Trophoblast cell (in vitro differentiated cells and primary cell): ENCODE measurements around the gene ROR2.

ENCODE experiments used
- DNase-seq, 2 donors: peaks; one replicate each; pipeline ENCODE4 v3.0.0-alpha.2; 2016
- H2AFZ ChIP-seq: 2 replicates; pipeline ENCODE4 v1.6.1; 2013; ENCODE audit warnings: low read length, moderate library complexity, mild to moderate bottlenecking; ENCODE audit not compliant: insufficient read depth, poor library complexity
- H2AK5ac ChIP-seq: 2 replicates; pipeline ENCODE4 v1.6.1; 2013; ENCODE audit warnings: mild to moderate bottlenecking, low read length
- H2BK120ac ChIP-seq: 2 replicates; pipeline ENCODE4 v1.6.1; 2013; ENCODE audit warnings: low read length, mild to moderate bottlenecking, moderate library complexity; ENCODE audit not compliant: insufficient read depth, poor library complexity
- H2BK12ac ChIP-seq: 2 replicates; pipeline ENCODE4 v1.6.1; 2013; ENCODE audit warnings: mild to moderate bottlenecking, low read length, moderate library complexity
- H2BK5ac ChIP-seq: 2 replicates; pipeline ENCODE4 v1.6.1; 2013; ENCODE audit warnings: low read length, low read depth, moderate library complexity, mild to moderate bottlenecking; ENCODE audit not compliant: poor library complexity
- H3K14ac ChIP-seq: 2 replicates; pipeline ENCODE4 v1.6.1; 2013; ENCODE audit warnings: mild to moderate bottlenecking, low read length
- H3K18ac ChIP-seq: 2 replicates; pipeline ENCODE4 v1.6.1; 2013; ENCODE audit warnings: mild to moderate bottlenecking, low read length
- H3K23ac ChIP-seq: 2 replicates; pipeline ENCODE4 v1.6.1; 2013; ENCODE audit warnings: low read length
- H3K27ac ChIP-seq: 2 replicates; pipeline ENCODE4 v1.5.1; 2013; ENCODE audit warnings: low read depth, mild to moderate bottlenecking, inconsistent platforms, low read length, moderate library complexity
- H3K27me3 ChIP-seq: 2 replicates; pipeline ENCODE4 v1.6.1; 2013; ENCODE audit warnings: inconsistent platforms, mild to moderate bottlenecking, low read length, moderate library complexity; ENCODE audit not compliant: insufficient read depth
- H3K36me3 ChIP-seq, 2 experiments: 1 replicate in 1 of 2; 2 replicates in 1 of 2; pipeline ENCODE4 v1.6.1; 2013; ENCODE audit warnings: low read length in 2 of 2, mild to moderate bottlenecking in 2 of 2, moderate library complexity in 1 of 2; ENCODE audit not compliant: insufficient read depth in 2 of 2, control insufficient read depth in 1 of 2
- H3K4ac ChIP-seq: 2 replicates; pipeline ENCODE4 v1.6.1; 2013; ENCODE audit warnings: low read depth, mild to moderate bottlenecking, low read length, moderate library complexity
- H3K4me1 ChIP-seq, 2 experiments: 1 replicate in 1 of 2; 2 replicates in 1 of 2; pipeline ENCODE4 v1.6.1; 2013; ENCODE audit warnings: low read length in 2 of 2, mild to moderate bottlenecking in 2 of 2, moderate library complexity in 1 of 2; ENCODE audit not compliant: insufficient read depth in 2 of 2, control insufficient read depth in 1 of 2
- H3K4me2 ChIP-seq: 2 replicates; pipeline ENCODE4 v1.6.1; 2013; ENCODE audit warnings: inconsistent platforms, mild to moderate bottlenecking, low read length, moderate library complexity
- H3K4me3 ChIP-seq: 2 replicates; pipeline ENCODE4 v1.5.1; 2013; ENCODE audit warnings: mild to moderate bottlenecking, low read depth, low read length, inconsistent platforms
- H3K79me1 ChIP-seq: one replicate; pipeline ENCODE4 v1.6.1; 2013; ENCODE audit warnings: low read length
- H3K79me2 ChIP-seq: 2 replicates; pipeline ENCODE4 v1.6.1; 2013; ENCODE audit warnings: low read length, mild to moderate bottlenecking; ENCODE audit not compliant: control insufficient read depth, insufficient read depth, poor library complexity
- H3K9ac ChIP-seq: 2 replicates; pipeline ENCODE4 v1.6.1; 2013; ENCODE audit warnings: mild to moderate bottlenecking, low read length
- H3K9me3 ChIP-seq: 2 replicates; pipeline ENCODE4 v1.6.1; 2013; ENCODE audit warnings: low read depth, mild to moderate bottlenecking, control low read depth, inconsistent platforms, low read length; ENCODE audit not compliant: insufficient read depth
- H4K12ac ChIP-seq: 2 replicates; pipeline ENCODE4 v1.6.1; 2013; ENCODE audit warnings: low read depth, mild to moderate bottlenecking, low read length, moderate library complexity
- H4K8ac ChIP-seq: 2 replicates; pipeline ENCODE4 v1.6.1; 2013; ENCODE audit warnings: low read depth, mild to moderate bottlenecking, low read length, moderate library complexity
- H4K91ac ChIP-seq: one replicate; pipeline ENCODE4 v1.6.1; 2013; ENCODE audit warnings: low read depth, mild to moderate bottlenecking, low read length, moderate library complexity
- WGBS: extraction: QIAGEN DNeasy Blood & Tissue Kit; methylation state at CpG from one replicate; pipeline ENCODE4 v1.1.7; 2013; ENCODE audit warnings: missing lambda C conversion rate; ENCODE audit not compliant: insufficient read length, insufficient coverage; ENCODE audit errors: extremely low coverage; 5-methylcytosine and 5-hydroxymethylcytosine counted together

ROR2 gene

DNA sequence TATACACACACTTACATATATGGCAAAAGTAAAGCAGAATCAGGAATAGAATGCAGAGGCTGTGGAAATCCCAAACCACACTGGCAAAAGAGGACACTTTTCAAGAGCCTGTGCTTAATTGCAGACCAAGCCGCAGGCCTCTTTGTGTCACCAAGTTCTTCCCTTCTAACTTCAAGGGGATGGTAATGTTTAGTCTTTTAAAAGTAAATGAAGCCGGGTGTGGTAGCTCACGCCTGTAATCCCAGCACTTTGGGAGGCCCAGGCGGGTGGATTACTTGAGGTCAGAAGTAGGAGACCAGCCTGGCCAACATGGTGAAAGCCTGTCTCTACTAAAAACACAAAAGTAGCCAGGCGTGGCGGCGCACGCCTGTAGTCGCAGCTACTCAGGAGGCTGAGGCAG is 28.7 kb downstream of the ROR2 start:
- Histone ChIP-seq H3K9ac (no peak overlapping the region), H3K36me3 (no peaks in the 10 kb centered on the region), H4K91ac (no peak overlapping the region), H3K4me3 (no peak overlapping the region), H3K27me3 (no peaks in the 10 kb centered on the region), H2AK5ac (no peak overlapping the region), H3K27ac (no peak overlapping the region), H3K14ac (no peak overlapping the region), H3K79me1 (no peaks in the 10 kb centered on the region), H3K18ac (no peak overlapping the region), H2AFZ (no peak overlapping the region), H2BK12ac (no peak overlapping the region), H3K4ac (no peak overlapping the region), H3K23ac (no peak overlapping the region), H4K12ac (no peak overlapping the region), H2BK120ac (no peak overlapping the region), H2BK5ac (no peak overlapping the region), H3K4me1 (no peaks in the 10 kb centered on the region), H3K9me3 (no peaks in the 10 kb centered on the region), H4K8ac (no peak overlapping the region), H3K79me2 (no peaks in the 10 kb centered on the region), H3K4me2 (no peak overlapping the region)
- WGBS = no CpG with 5 or more reads among the region's 9 CpGs
- DNase-seq = no peak

DNA sequence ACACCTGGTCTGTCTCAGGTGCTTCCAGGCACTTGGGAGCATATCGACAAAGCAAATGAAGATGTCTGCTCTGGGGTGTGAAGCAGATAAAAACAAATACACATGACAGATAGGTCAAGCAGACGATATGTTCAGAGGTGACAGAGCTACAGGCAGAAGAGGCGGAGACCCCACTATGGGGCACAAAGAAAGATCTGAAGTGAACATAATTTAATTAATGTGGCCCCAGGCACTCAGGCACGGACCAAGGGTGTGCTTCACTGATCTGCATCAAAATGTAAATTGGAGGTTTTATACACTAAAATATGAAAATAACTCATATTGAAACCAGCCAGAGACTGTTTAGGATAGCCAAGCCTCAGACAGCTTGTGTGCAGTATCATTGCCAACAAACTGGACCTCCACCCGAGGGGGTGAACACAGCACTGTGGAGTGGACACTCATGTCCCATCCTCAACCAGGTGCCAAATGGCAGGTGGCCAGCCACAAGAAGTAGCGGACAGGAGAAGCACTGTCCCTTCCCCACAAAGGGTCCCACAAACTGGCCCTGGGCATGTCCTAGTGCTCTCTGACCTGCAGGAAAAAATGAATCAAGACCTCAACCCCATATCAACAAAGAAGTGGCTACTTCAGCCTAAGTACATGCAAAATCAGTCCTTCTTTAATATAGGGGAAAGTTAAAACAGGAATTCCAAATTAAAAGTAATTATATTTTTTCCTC is 29.2 kb downstream of the ROR2 start:
- Histone ChIP-seq H3K27me3 (no peaks in the 10 kb centered on the region), H4K12ac (no peak overlapping the region)
- WGBS = no CpG with 5 or more reads among the region's 6 CpGs

DNA sequence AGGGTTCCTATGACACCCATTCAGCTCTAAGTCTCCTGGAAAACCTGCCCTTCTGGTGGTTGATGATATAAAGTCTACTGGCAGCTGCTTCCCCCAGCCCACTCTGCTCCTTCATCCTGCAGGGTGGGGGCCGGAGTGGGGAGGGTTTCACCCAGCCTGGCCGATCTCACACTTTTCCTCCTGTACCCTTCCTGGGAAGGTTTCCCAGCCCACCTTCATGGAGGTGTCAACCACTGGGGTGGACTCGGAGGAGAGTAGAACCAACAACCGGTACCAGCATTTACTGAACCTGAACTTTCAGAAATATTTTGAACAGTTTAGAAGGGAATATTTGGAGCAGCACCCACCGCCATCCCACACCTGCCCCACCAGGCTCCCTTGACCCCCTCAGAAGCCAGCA is 30.4 kb downstream of the ROR2 start:
- no peak overlapping the region for H2BK120ac ChIP-seq
- H4K91ac ChIP-seq = no peak overlapping the region
- H3K4me3 ChIP-seq = no peak overlapping the region
- no peaks in the 10 kb centered on the region for H3K27me3 ChIP-seq
- no peak overlapping the region for H3K27ac ChIP-seq
- no peak overlapping the region for H4K8ac ChIP-seq
- no peak overlapping the region for H3K4ac ChIP-seq
- no peak overlapping the region for H2AK5ac ChIP-seq
- H3K79me2 ChIP-seq = no peaks in the 10 kb centered on the region
- no peaks in the 10 kb centered on the region for H3K9me3 ChIP-seq
- no peak overlapping the region for H2AFZ ChIP-seq
- no peak overlapping the region for H2BK5ac ChIP-seq
- H3K23ac ChIP-seq = no peak overlapping the region
- H3K14ac ChIP-seq = no peak overlapping the region
- no peaks in the 10 kb centered on the region for H3K4me1 ChIP-seq
- WGBS = no CpG with 5 or more reads among the region's 5 CpGs
- no peak overlapping the region for H3K18ac ChIP-seq
- H4K12ac ChIP-seq = no peak overlapping the region
- H3K4me2 ChIP-seq = no peak overlapping the region
- no peaks in the 10 kb centered on the region for H3K36me3 ChIP-seq
- H3K79me1 ChIP-seq = no peaks in the 10 kb centered on the region
- no peak overlapping the region for H3K9ac ChIP-seq
- H2BK12ac ChIP-seq = no peak overlapping the region
- no peak for DNase-seq

More for the DNA sequence above, 29.2 kb downstream of the ROR2 start:
- H3K18ac ChIP-seq = no peak overlapping the region
- H3K4me3 ChIP-seq = no peak overlapping the region
- no peaks in the 10 kb centered on the region for H3K79me2 ChIP-seq
- no peak overlapping the region for H2BK120ac ChIP-seq
- no peaks in the 10 kb centered on the region for H3K36me3 ChIP-seq
- no peak for DNase-seq
- no peaks in the 10 kb centered on the region for H3K79me1 ChIP-seq
- H3K27ac ChIP-seq = no peak overlapping the region
- no peak overlapping the region for H3K9ac ChIP-seq
- no peak overlapping the region for H3K14ac ChIP-seq
- H3K4me1 ChIP-seq = no peaks in the 10 kb centered on the region
- H3K23ac ChIP-seq = no peak overlapping the region
- no peak overlapping the region for H2BK12ac ChIP-seq
- no peak overlapping the region for H4K91ac ChIP-seq
- no peak overlapping the region for H3K4me2 ChIP-seq
- no peak overlapping the region for H4K8ac ChIP-seq
- H2AK5ac ChIP-seq = no peak overlapping the region
- no peak overlapping the region for H2BK5ac ChIP-seq
- H3K9me3 ChIP-seq = no peaks in the 10 kb centered on the region
- H3K4ac ChIP-seq = no peak overlapping the region
- no peak overlapping the region for H2AFZ ChIP-seq

DNA sequence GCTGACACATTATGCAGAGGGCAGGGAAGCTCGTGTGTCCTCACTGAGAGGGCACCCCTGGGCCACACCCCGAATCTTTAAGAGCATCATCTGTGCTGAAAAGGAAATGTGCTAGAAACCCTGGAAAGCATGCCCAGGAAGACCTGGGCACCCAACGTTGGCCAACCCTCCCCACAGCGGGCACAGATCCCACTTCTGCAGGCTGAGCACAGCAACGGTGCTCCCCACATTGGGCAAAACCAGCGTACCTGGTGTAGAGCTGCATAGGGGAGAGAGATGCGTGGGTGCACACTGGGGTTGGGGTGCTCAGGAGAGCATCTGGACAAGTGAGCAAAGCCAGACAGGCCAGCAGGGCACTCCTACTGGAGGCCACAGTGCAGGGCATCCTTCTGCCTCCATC is 32.6 kb downstream of the ROR2 start:
- Histone ChIP-seq H2BK5ac (no peak overlapping the region), H3K27me3 (no peaks in the 10 kb centered on the region), H2AFZ (no peak overlapping the region), H3K4me3 (no peak overlapping the region), H2AK5ac (no peak overlapping the region), H3K79me2 (no peaks in the 10 kb centered on the region), H3K27ac (no peak overlapping the region), H3K14ac (no peak overlapping the region), H3K4me2 (no peak overlapping the region), H3K9ac (no peak overlapping the region), H3K18ac (no peak overlapping the region), H4K91ac (no peak overlapping the region), H3K4ac (no peak overlapping the region), H2BK12ac (no peak overlapping the region), H3K9me3 (no peaks in the 10 kb centered on the region), H2BK120ac (no peak overlapping the region), H4K8ac (no peak overlapping the region), H4K12ac (no peak overlapping the region), H3K79me1 (no peaks in the 10 kb centered on the region), H3K4me1 (no peaks in the 10 kb centered on the region), H3K36me3 (no peaks in the 10 kb centered on the region), H3K23ac (no peak overlapping the region)
- no CpG with 5 or more reads among the region's 7 CpGs for WGBS
- DNase-seq = no peak
